Esophagus muscularis mucosa (tissue), 4 donors: Measurements from ENCODE around the gene ELOVL6. TPM values are rescaled to one million over a fixed set of nuclear protein-coding genes. Genes with fewer than 3 reads are reported as not detected.

ENCODE experiments used
- DNase-seq: peaks from one replicate; pipeline ENCODE4 v3.0.0-alpha.2; 2017; ENCODE audit errors: extremely low spot score
- H3K27ac ChIP-seq, 4 donors: fragments of 200-600 bp; sonication (generic); replicated peaks in 1 of 4; 1 replicate in 3 of 4; 2 replicates in 1 of 4; pipeline ENCODE4 v1.5.1; 2016 to 2019; ENCODE audit warnings: mild to moderate bottlenecking in 1 of 4
- H3K27me3 ChIP-seq, 4 donors: fragments of 200-600 bp; sonication (generic); one replicate each; pipeline versions ENCODE4 v1.5.1 to v1.6.0; 2016 to 2019
- H3K36me3 ChIP-seq, 4 donors: fragments of 200-600 bp; sonication (generic); one replicate each; pipeline ENCODE4 v1.5.1; 2016 to 2019
- H3K4me1 ChIP-seq, 4 donors: fragments of 200-600 bp; sonication (generic); one replicate each; pipeline ENCODE4 v1.5.1; 2016 to 2019
- H3K4me3 ChIP-seq, 4 donors: fragments of 200-600 bp; sonication (generic); 1 replicate in 2 of 4; 2 replicates in 2 of 4; pipeline ENCODE4 v1.5.1; 2016 to 2019; ENCODE audit warnings: mild to moderate bottlenecking in 4 of 4, moderate library complexity in 1 of 4
- H3K9me3 ChIP-seq, 4 donors: fragments of 200-600 bp; sonication (generic); 1 replicate in 3 of 4; 2 replicates in 1 of 4; pipeline ENCODE4 v1.5.1; 2016 to 2019
- CTCF ChIP-seq, 3 experiments: fragments of 200-600 bp in 2 of 3; fragments of 450-650 bp in 1 of 3; sonication (generic) in 2 of 3; IDR thresholded peaks; one replicate each; pipeline ENCODE4 v1.5.1; 2017 to 2019; ENCODE audit warnings: antibody characterized with exemption in 3 of 3, mild to moderate bottlenecking in 2 of 3, moderate library complexity in 1 of 3
- EP300 ChIP-seq: sonication (generic); formaldehyde crosslinking; IDR thresholded peaks from one replicate; pipeline ENCODE4 v1.6.1; 2017; ENCODE audit warnings: antibody characterized with exemption
- POLR2A ChIP-seq: fragments of 450-650 bp; IDR thresholded peaks from one replicate; pipeline ENCODE4 v1.6.1; 2017; ENCODE audit warnings: antibody characterized with exemption, moderate library complexity, mild to moderate bottlenecking, low read depth
- POLR2AphosphoS5 ChIP-seq, 2 donors: sonication (generic); formaldehyde crosslinking; IDR thresholded peaks; one replicate each; pipeline ENCODE4 v1.6.1; 2017; ENCODE audit warnings: antibody characterized with exemption in 2 of 2
- WGBS: methylation state at CpG from one replicate; pipeline ENCODE4 v1.1.5; 2018; 5-methylcytosine and 5-hydroxymethylcytosine counted together
- intact Hi-C: fragments of 100-400 bp; cut with DNase I; formaldehyde crosslinking; loops from one replicate; pipeline ENCODE4 v1.15.1; 2023
- total RNA-seq, 4 donors: library from RNA; depleted of rRNA; stranded (reverse); fragments of >200 nt; gene quantifications; one replicate each; pipeline versions ENCODE4 v1.1.0 to v1.2.1, GENCODE V29; 2016

ELOVL6 gene
- total RNA-seq, 4 donors from 2014 or later: 1.7 to 3.1 (median 2.3) TPM

GRCh38 chr4:110165382-110166286, 32.8 kb downstream of the ELOVL6 start:
- no peaks in the 10 kb centered on the region for H3K27me3 ChIP-seq
- WGBS: 65% methylated on average over 5 of the region's 5 CpGs
- intact Hi-C loops: no loop called here
- no peaks in the 10 kb centered on the region for H3K4me1 ChIP-seq
- DNase-seq: no peak
- no peak overlapping the region for H3K4me3 ChIP-seq
- no peak overlapping the region for H3K27ac ChIP-seq
- no peaks in the 10 kb centered on the region for H3K36me3 ChIP-seq
- no peaks in the 10 kb centered on the region for H3K9me3 ChIP-seq
- no peak for TF ChIP-seq EP300
- TF ChIP-seq CTCF (IDR thresholded peaks at IDR 0.05): no peak
- no peak for TF ChIP-seq POLR2AphosphoS5 (IDR thresholded peaks at IDR 0.05)
- TF ChIP-seq POLR2A: no peak

- H3K9me3 ChIP-seq: no peaks in the 10 kb centered on the region
- no peak overlapping the region for H3K27ac ChIP-seq
- H3K36me3 ChIP-seq: no peaks in the 10 kb centered on the region
- no peak for DNase-seq
- no peaks in the 10 kb centered on the region for H3K4me1 ChIP-seq
- 52% methylated on average over 2 of the region's 2 CpGs for WGBS
- intact Hi-C loops: no loop called here
- H3K27me3 ChIP-seq: no peaks in the 10 kb centered on the region
- no peak overlapping the region for H3K4me3 ChIP-seq
- TF ChIP-seq POLR2AphosphoS5 (IDR thresholded peaks at IDR 0.05) (no peak), CTCF (IDR thresholded peaks at IDR 0.05) (no peak), POLR2A (no peak), EP300 (no peak)
These were observed 33.6 kb downstream of the ELOVL6 start for GRCh38 chr4:110164856-110165255.

GRCh38 chr4:110164251-110164650, 34.2 kb downstream of the ELOVL6 start:
- 78% methylated on average over 5 of the region's 5 CpGs for WGBS
- Histone ChIP-seq H3K27ac (no peak overlapping the region), H3K4me3 (no peak overlapping the region), H3K9me3 (no peaks in the 10 kb centered on the region), H3K4me1 (no peaks in the 10 kb centered on the region), H3K27me3 (no peaks in the 10 kb centered on the region), H3K36me3 (no peaks in the 10 kb centered on the region)
- intact Hi-C loops: no loop called here
- no peak for DNase-seq
- no peak for TF ChIP-seq POLR2A
- no peak for TF ChIP-seq EP300
- TF ChIP-seq POLR2AphosphoS5 (IDR thresholded peaks at IDR 0.05): no peak
- no peak for TF ChIP-seq CTCF (IDR thresholded peaks at IDR 0.05)

GRCh38 chr4:110163327-110164069, 34.9 kb downstream of the ELOVL6 start:
- WGBS: 74% methylated on average over 4 of the region's 4 CpGs
- Histone ChIP-seq H3K9me3 (no peaks in the 10 kb centered on the region), H3K4me1 (no peaks in the 10 kb centered on the region), H3K4me3 (no peak overlapping the region), H3K27me3 (no peaks in the 10 kb centered on the region), H3K27ac (no peak overlapping the region), H3K36me3 (no peaks in the 10 kb centered on the region)
- TF ChIP-seq POLR2A: no peak
- TF ChIP-seq POLR2AphosphoS5 (IDR thresholded peaks at IDR 0.05): no peak
- TF ChIP-seq EP300: no peak
- no peak for TF ChIP-seq CTCF (IDR thresholded peaks at IDR 0.05)
- intact Hi-C loops: no loop called here
- no peak for DNase-seq
